ENCODE data around the gene SYNE1.

Gene SYNE1

DNA sequence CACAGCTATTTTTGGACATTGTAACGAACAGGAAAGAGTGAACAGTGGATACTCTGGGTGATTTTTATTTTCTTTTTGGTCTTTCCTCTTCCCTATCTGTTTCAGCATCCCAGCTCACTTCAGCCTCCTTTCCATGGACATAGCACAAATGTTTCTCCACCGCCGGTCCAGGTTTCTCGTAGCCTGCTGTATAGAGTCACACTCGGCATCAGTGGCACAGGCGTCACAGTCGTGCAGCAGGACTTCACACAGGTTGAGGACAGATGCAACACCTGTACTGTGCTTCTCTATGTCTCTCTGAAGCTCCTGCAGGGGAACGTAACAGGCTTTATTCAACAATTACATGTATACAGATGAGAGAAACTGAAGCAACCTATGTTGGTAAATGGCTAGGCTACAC, 481.4 kb downstream of the SYNE1 start:
- no peak overlapping the region for H3K4me3 ChIP-seq (ENCODE audit: low read depth, low read length)
- ChIA-PET POLR2A (no interaction called here), CTCF (interaction anchor here (1.7 kb wide), 1 partner anchor 390 kb away, joined by 6 read pairs; no protein-coding TSS in a partner anchor)
- no peak for DNase-seq (ENCODE audit: low read depth, low spot score)
- TF ChIP-seq, protein P1, sequence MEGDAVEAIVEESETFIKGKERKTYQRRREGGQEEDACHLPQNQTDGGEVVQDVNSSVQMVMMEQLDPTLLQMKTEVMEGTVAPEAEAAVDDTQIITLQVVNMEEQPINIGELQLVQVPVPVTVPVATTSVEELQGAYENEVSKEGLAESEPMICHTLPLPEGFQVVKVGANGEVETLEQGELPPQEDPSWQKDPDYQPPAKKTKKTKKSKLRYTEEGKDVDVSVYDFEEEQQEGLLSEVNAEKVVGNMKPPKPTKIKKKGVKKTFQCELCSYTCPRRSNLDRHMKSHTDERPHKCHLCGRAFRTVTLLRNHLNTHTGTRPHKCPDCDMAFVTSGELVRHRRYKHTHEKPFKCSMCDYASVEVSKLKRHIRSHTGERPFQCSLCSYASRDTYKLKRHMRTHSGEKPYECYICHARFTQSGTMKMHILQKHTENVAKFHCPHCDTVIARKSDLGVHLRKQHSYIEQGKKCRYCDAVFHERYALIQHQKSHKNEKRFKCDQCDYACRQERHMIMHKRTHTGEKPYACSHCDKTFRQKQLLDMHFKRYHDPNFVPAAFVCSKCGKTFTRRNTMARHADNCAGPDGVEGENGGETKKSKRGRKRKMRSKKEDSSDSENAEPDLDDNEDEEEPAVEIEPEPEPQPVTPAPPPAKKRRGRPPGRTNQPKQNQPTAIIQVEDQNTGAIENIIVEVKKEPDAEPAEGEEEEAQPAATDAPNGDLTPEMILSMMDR (IDR thresholded peaks at IDR 0.05; ENCODE audit: insufficient read depth, low read length, missing control alignments), result no peak

DNA sequence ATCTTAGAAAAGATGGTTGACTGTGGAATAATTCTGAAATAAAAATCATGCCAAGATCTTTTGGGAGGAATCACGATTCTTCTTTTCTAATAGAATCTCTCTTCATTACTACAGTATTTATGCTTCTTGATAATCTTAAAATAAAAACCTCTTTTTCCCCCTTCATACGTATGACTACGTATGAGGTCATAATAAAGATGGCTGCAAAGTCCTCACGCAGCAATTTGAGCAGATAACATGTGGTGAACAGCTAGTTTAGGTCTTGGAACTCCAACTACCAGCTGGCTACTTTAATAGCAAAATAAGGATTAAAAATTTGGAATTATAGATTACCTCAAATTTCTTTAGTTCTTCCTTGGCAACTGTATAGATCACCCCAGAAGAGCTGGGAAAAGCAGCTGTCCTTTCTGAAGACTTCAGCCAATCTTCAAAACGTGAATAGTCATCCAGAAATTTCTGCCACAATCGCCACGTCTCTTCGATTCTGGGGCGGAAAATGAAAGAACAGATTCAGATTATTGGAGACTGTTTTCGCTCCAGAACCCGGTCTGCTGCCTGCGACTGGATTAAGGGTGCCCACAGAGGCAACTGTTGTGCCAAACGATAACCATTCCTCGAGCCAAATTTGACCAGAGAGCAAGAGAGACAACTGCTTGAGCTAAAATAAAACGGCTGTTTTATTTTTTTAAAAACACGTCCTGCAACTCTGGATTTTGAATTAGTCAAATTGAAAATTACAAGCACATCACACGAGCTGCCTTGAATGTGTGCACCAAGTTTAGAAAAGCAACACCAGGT, 482.4 kb downstream of the SYNE1 start:
- POLR2A ChIA-PET, result no interaction called here
- no peak overlapping the region for H3K4me3 ChIP-seq (ENCODE audit: low read depth, low read length)
- TF ChIP-seq, protein P1 (IDR thresholded peaks at IDR 0.05; ENCODE audit: insufficient read depth, low read length, missing control alignments), result no peak
- CTCF ChIA-PET, result interaction anchor here (1.0 kb wide), 1 partner anchor 10 kb away, joined by 3 read pairs; no protein-coding TSS in a partner anchor
- DNase-seq (ENCODE audit: low read depth, low spot score), result no peak

DNA sequence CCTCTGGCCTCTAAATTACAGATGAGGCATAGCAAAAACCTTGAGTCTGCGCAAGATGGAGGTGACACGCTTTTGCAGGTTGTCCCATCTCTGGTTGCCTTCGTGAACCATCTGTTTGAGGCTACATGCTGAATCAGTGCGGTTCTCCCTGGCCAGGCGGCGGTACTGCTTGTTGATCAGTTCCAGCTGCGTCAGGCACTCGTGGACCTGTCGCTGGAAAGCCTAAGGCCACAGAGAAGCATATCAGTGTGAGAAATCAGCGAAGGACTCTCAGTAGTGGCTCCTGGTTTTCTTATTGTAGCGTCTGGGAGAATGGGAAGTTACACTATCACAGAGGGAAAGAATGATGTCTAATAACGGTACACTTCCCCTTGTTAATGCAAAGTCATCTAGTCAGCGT, 485.2 kb downstream of the SYNE1 start:
- CTCF ChIA-PET, result no interaction called here
- TF ChIP-seq, protein P1 (IDR thresholded peaks at IDR 0.05; ENCODE audit: insufficient read depth, low read length, missing control alignments), result no peak
- POLR2A ChIA-PET, result no interaction called here
- H3K4me3 ChIP-seq (ENCODE audit: low read depth, low read length), result no peak overlapping the region
- DNase-seq (ENCODE audit: low read depth, low spot score), result no peak

DNA sequence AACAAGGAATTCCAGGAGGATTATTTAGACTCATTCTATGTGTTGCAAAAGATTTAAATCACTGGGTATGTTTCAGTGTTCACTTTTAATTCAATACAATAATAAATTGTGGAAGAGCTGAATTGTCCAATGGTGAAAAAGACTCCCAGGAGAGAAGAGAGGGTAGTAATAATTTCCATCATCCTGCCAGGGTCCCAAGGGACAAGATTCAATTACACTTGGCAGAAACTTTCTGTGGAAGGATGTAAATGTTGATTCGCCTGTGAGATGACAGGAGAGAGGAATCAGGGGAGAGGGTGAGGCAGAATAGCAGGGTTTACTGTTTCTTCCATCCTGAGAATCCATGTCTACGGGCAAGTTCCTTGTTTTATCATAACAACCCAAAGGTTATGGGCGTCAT, 487.0 kb downstream of the SYNE1 start:
- DNase-seq (ENCODE audit: low read depth, low spot score), result no peak
- POLR2A ChIA-PET, result no interaction called here
- CTCF ChIA-PET, result no interaction called here
- TF ChIP-seq, protein P1 (IDR thresholded peaks at IDR 0.05; ENCODE audit: insufficient read depth, low read length, missing control alignments), result no peak
- H3K4me3 ChIP-seq (ENCODE audit: low read depth, low read length), result no peak overlapping the region

DNA sequence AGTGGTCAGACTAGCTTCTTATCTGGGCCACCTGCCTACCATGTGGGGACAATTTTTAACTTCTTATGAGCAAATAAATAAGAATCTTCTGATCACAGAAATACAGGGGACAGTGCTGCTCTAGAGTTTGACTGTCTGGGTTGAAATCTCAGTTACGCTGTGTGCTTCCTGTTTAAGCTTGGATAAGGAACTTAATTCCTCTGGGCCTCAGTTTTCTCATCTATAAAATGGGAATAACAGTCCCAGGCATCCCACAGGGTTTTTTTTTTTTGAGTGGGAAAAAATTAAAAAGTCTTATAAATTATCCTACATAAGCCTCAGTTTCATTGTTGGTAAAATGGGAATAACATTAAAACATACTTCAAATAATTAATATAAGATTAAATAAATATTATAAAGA, 488.8 kb downstream of the SYNE1 start:
- POLR2A ChIA-PET, result no interaction called here
- TF ChIP-seq, protein P1 (IDR thresholded peaks at IDR 0.05; ENCODE audit: insufficient read depth, low read length, missing control alignments), result no peak
- CTCF ChIA-PET, result interaction anchor here (1.6 to 2.0 kb wide), 2 partner anchors 23 to 383 kb away, joined by 4 to 9 read pairs; no protein-coding TSS in a partner anchor
- H3K4me3 ChIP-seq (ENCODE audit: low read depth, low read length), result no peak overlapping the region
- no peak for DNase-seq (ENCODE audit: low read depth, low spot score)

DNA sequence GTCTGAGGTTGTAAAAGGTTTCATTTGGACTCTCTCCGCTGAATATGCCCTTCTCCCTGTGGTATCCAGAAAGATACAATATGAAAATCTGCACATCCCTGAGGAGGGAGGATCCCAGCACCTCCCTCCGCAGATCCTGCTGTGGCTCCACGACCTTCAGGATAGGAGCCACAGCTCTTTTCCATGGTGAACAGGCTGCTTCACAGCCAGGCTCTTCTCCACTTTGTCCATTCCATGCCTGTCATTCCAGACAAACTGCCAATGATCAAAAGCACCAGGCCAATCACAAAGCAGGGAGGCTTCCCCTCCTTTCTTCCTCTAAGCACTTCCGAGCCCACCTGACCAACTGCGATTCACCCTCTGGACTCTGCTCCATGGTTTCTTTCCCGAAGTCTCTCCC, 489.9 kb downstream of the SYNE1 start:
- ChIA-PET POLR2A (no interaction called here), CTCF (interaction anchor here (1.6 to 2.6 kb wide), 2 partner anchors 22 kb away, joined by 4 to 8 read pairs; no protein-coding TSS in a partner anchor)
- DNase-seq (ENCODE audit: low read depth, low spot score), result no peak
- H3K4me3 ChIP-seq (ENCODE audit: low read depth, low read length), result no peak overlapping the region
- TF ChIP-seq, protein P1 (IDR thresholded peaks at IDR 0.05; ENCODE audit: insufficient read depth, low read length, missing control alignments), result no peak
